Kidney epithelial cell (primary cell): Measurements from ENCODE around the gene CNTN5. TPM values are rescaled to one million over a fixed set of nuclear protein-coding genes. Genes with fewer than 3 reads are reported as not detected.

Experiments used
- DNase-seq: peaks from one replicate; pipeline ENCODE4 v3.0.0-alpha.2; 2010; ENCODE audit warnings: low read depth
- H3K27me3 ChIP-seq: 2 replicates; pipeline ENCODE4 v1.6.0; 2011; ENCODE audit warnings: low read length; ENCODE audit not compliant: control insufficient read depth, insufficient read depth
- H3K36me3 ChIP-seq: 2 replicates; pipeline ENCODE4 v1.5.1; 2011; ENCODE audit warnings: low read length; ENCODE audit not compliant: control insufficient read depth, insufficient read depth
- H3K4me3 ChIP-seq: 2 replicates; pipeline ENCODE4 v1.5.1; 2011; ENCODE audit warnings: low read depth, mild to moderate bottlenecking, control low read depth, low read length
- total RNA-seq: library from RNA; depleted of rRNA; stranded (reverse); fragments of >200 nt; gene quantifications from 2 replicates; pipeline ENCODE4 v1.2.3, GENCODE V29; 2015
- TF ChIP-seq, protein P1 (sequence below): IDR thresholded peaks from 2 replicates; pipeline ENCODE4 v1.5.1; 2011; ENCODE audit warnings: mild to moderate bottlenecking, moderate library complexity, low read length, control low read depth, inconsistent platforms; ENCODE audit not compliant: insufficient read depth, poor library complexity, severe bottlenecking

The CNTN5 gene
- total RNA-seq, 1 donor from 2014 or later = 0.29 TPM

DNA sequence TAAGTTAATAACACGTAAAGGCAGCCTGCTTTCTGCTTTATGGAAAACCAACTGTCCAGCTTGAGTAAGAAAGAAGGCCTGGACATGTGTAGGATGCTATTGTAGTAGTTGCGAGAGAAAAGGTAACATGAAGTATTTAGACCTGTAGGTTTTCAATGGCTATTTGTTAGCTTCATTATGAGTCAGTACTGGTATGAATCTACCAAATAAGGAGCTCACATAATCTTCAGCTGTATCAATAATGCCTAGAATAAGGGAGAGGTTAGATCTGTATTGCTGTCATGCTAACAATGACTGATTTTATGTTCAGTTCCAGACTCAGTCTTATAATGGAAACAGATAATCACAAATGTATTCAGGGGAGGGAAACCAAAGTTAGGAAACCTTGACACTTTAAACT is 550.3 kb downstream of the CNTN5 start:
- H3K27me3 ChIP-seq = no peaks in the 10 kb centered on the region
- no peaks in the 10 kb centered on the region for H3K36me3 ChIP-seq
- no peak for DNase-seq
- no peak overlapping the region for H3K4me3 ChIP-seq
- TF ChIP-seq, protein P1, sequence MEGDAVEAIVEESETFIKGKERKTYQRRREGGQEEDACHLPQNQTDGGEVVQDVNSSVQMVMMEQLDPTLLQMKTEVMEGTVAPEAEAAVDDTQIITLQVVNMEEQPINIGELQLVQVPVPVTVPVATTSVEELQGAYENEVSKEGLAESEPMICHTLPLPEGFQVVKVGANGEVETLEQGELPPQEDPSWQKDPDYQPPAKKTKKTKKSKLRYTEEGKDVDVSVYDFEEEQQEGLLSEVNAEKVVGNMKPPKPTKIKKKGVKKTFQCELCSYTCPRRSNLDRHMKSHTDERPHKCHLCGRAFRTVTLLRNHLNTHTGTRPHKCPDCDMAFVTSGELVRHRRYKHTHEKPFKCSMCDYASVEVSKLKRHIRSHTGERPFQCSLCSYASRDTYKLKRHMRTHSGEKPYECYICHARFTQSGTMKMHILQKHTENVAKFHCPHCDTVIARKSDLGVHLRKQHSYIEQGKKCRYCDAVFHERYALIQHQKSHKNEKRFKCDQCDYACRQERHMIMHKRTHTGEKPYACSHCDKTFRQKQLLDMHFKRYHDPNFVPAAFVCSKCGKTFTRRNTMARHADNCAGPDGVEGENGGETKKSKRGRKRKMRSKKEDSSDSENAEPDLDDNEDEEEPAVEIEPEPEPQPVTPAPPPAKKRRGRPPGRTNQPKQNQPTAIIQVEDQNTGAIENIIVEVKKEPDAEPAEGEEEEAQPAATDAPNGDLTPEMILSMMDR = no peak

DNA sequence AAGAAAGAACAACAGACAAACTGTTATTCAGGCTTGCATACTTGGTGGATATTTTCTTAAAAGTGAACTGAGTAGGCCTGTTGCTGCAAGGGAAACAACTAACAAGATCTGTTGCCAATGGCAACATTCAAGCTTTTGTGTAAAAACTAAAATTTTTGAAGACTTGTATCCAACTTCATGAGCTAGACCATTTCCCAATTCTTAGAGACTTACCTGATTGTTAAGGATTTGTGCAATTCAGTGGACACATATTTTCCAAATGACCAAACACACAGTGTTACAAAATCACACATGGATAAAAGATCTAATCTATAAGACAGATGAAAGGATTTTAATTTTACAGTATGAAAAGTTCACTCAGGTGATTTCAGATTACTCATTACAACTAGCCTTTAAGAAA is 564.1 kb downstream of the CNTN5 start:
- no peaks in the 10 kb centered on the region for H3K36me3 ChIP-seq
- TF ChIP-seq, protein P1 = no peak
- H3K4me3 ChIP-seq = no peak overlapping the region
- H3K27me3 ChIP-seq = no peaks in the 10 kb centered on the region
- DNase-seq = no peak

DNA sequence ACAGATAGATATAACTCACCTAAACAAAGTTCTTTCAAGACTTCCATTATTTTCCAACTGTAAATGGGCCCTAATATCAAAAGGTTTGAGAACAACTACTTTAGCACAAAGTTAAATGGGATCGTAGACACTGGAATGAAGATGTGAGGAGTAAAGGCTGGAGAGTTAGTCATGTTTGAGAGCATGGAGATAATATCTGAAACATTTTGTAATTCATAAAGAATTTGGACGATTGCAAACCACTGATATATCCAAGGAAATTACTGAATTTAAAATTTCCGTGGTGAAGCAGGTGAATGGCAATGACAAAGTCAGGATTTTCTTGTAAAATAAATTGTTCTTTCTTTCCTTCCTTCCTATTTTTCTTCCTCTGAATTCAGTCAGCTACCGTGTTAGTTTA is 564.9 kb downstream of the CNTN5 start:
- no peak overlapping the region for H3K4me3 ChIP-seq
- TF ChIP-seq, protein P1 = no peak
- DNase-seq = no peak
- H3K36me3 ChIP-seq = no peaks in the 10 kb centered on the region
- no peaks in the 10 kb centered on the region for H3K27me3 ChIP-seq

DNA sequence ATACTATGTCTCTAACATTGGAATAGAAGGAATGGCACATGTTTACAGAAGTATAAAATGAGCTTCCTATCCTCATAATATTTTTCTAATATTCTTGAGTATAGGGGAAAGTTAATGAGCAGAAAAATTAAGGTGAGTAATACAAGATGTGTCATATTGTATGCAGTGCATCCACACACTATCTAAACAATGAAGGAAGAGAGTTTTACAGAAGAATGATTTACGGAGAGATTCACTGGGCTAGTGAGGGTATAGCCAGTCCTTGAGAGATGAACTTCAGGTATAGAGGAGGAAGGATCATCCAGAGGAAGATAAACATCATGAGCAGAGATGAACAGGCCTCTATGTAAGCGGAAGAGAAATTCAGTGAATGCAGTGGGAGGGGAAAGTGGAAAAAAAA is 569.0 kb downstream of the CNTN5 start:
- H3K36me3 ChIP-seq = no peaks in the 10 kb centered on the region
- H3K27me3 ChIP-seq = no peaks in the 10 kb centered on the region
- H3K4me3 ChIP-seq = no peak overlapping the region
- no peak for DNase-seq
- TF ChIP-seq, protein P1 = no peak

DNA sequence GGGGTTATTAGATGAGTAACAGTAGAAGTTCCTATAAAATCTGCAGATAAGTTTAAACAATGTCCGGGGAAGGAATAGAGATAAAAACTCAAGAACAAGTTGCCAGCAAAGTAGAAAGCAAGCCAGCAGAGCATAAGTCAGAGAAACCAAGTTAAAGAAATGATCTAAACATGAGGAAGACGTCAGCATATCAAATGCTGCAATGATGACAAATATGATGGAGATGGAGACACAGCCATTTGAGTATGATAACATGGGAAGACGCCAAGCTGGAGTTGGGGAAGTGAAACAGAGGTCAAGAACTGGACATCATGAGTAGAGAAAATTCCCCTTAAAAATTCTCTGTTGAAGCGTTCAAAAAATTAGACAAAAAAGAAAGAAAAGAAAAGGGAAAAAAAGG is 571.5 kb downstream of the CNTN5 start:
- TF ChIP-seq, protein P1 = no peak
- no peaks in the 10 kb centered on the region for H3K36me3 ChIP-seq
- DNase-seq = no peak
- H3K27me3 ChIP-seq = no peaks in the 10 kb centered on the region
- H3K4me3 ChIP-seq = no peak overlapping the region

DNA sequence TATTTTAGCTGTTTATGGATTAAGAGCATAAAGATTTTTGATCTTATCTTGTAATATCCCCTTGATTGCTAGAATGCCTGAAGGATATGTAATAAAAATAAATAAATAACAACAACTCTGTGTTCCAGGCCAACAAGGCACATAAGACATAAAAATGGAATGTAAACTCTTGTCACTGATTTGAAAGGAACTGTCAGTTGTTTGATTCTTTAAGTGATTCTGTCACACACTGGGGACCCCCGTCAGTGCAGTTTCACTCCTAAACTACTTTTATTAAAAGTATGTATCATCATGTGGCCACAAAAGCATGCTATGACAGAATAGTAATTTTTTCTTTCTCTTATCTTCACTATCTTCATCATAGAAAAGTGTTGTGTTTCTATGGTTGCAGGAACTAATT is 572.4 kb downstream of the CNTN5 start:
- DNase-seq = no peak
- no peaks in the 10 kb centered on the region for H3K27me3 ChIP-seq
- H3K36me3 ChIP-seq = no peaks in the 10 kb centered on the region
- no peak overlapping the region for H3K4me3 ChIP-seq
- TF ChIP-seq, protein P1 = no peak
